GM19238 (cell line): Measurements from ENCODE around the gene ZNF385C.
"Not testable (repeated sequence)": the region's sequence is repeated elsewhere in the genome, so short reads cannot be mapped to it uniquely, and the experiment has no call there.

ENCODE experiments used
- DNase-seq: peaks from one replicate; pipeline ENCODE4 v3.0.0; 2011; ENCODE audit warnings: low spot score; ENCODE audit not compliant: insufficient read length

The ZNF385C gene

GRCh38 chr17:42097691-42098631 is at the start of gene ZNF385C:
ZNF385C (minus strand) TSS chr17:42098473; CDS start chr17:42063056, 35,417 bp downstream.
- DNase-seq = peak; percentile 41

GRCh38 chr17:42146911-42147607 is 48.8 kb upstream of the ZNF385C start:
- DNase-seq = no peak

GRCh38 chr17:42143138-42143537 is 44.9 kb upstream of the ZNF385C start:
- not testable (repeated sequence) for DNase-seq

- no peak for DNase-seq
Measured at GRCh38 chr17:42142371-42142896, 44.2 kb upstream of the ZNF385C start.

GRCh38 chr17:42141382-42141781 is 43.1 kb upstream of the ZNF385C start:
- DNase-seq = no peak

GRCh38 chr17:42140690-42141089 is 42.4 kb upstream of the ZNF385C start:
- not testable (repeated sequence) for DNase-seq

GRCh38 chr17:42138749-42139492 is 40.6 kb upstream of the ZNF385C start:
- DNase-seq = no peak

- no peak for DNase-seq
Measured at GRCh38 chr17:42136654-42137051, 38.4 kb upstream of the ZNF385C start.

GRCh38 chr17:42135664-42136653 is 37.7 kb upstream of the ZNF385C start:
- DNase-seq = no peak

GRCh38 chr17:42135151-42135550 is 36.9 kb upstream of the ZNF385C start:
- no peak for DNase-seq

- DNase-seq = peak; percentile 65
Measured at GRCh38 chr17:42133461-42134041, 35.3 kb upstream of the ZNF385C start.

- no peak for DNase-seq
Measured at GRCh38 chr17:42132941-42133340, 34.7 kb upstream of the ZNF385C start.

GRCh38 chr17:42131981-42132432 is 33.7 kb upstream of the ZNF385C start:
- no peak for DNase-seq

- DNase-seq = no peak
Measured at GRCh38 chr17:42131232-42131631, 33.0 kb upstream of the ZNF385C start.

GRCh38 chr17:42130310-42130936 is 32.1 kb upstream of the ZNF385C start:
- DNase-seq = no peak

GRCh38 chr17:42129109-42129837 is 31.0 kb upstream of the ZNF385C start:
- no peak for DNase-seq

GRCh38 chr17:42127414-42127813 is 29.1 kb upstream of the ZNF385C start:
- no peak for DNase-seq

- DNase-seq = no peak
Measured at GRCh38 chr17:42126836-42127235, 28.6 kb upstream of the ZNF385C start.

- DNase-seq = no peak
Measured at GRCh38 chr17:42125565-42125964, 27.3 kb upstream of the ZNF385C start.
